OCI-LY7 (cell line): Measurements from ENCODE around the gene TYK2. TPM values are rescaled to one million over a fixed set of nuclear protein-coding genes. Genes with fewer than 3 reads are reported as not detected.

Experiments used
- BruUV-seq: library from RNA; stranded (reverse); fragments of 400-500 nt; replicated peaks from 2 replicates; lab custom pipeline; 2021; lab: Mats Ljungman, UMichigan
- CTCF ChIA-PET: fragments of 300-600 bp; sonication (Branson Sonifier 250); formaldehyde crosslinking; loops from one replicate; lab custom pipeline; 2022; ENCODE audit warnings: antibody characterized with exemption; ENCODE audit not compliant: unreplicated experiment; lab: Charles Lee
- POLR2A ChIA-PET: fragments of 300-600 bp; sonication (Branson Sonifier 250); formaldehyde crosslinking; loops from one replicate; lab custom pipeline; 2022; ENCODE audit warnings: antibody characterized with exemption; lab: Charles Lee
- DNase-seq: peaks from one replicate; pipeline ENCODE4 v3.0.0-alpha.2; 2015; ENCODE audit warnings: low spot score
- H2AFZ ChIP-seq: fragments of 200-600 bp; sonication (generic), shearing (Covaris generic); 2 replicates; pipeline ENCODE4 v1.6.1; 2014; ENCODE audit warnings: mild to moderate bottlenecking, antibody characterized with exemption, low read length, moderate library complexity
- H3K27ac ChIP-seq: fragments of 200-600 bp; sonication (generic); 2 replicates; pipeline ENCODE4 v1.5.1; 2014; ENCODE audit warnings: mixed run types, low read depth, mild to moderate bottlenecking, moderate library complexity, low read length, inconsistent platforms; ENCODE audit not compliant: poor library complexity, severe bottlenecking
- H3K36me3 ChIP-seq: fragments of 200-600 bp; sonication (generic); 2 replicates; pipeline ENCODE4 v1.6.1; 2014; ENCODE audit warnings: mild to moderate bottlenecking, antibody characterized with exemption, low read length, moderate library complexity, mixed read lengths; ENCODE audit not compliant: insufficient read depth
- H3K4me1 ChIP-seq: fragments of 200-600 bp; sonication (generic); 2 replicates; pipeline ENCODE4 v1.5.1; 2014; ENCODE audit warnings: mild to moderate bottlenecking, low read length; ENCODE audit not compliant: insufficient read depth, poor library complexity, severe bottlenecking
- H3K4me2 ChIP-seq: fragments of 200-600 bp; sonication (generic); 2 replicates; pipeline ENCODE4 v1.6.1; 2014; ENCODE audit warnings: mild to moderate bottlenecking, low read length
- H3K4me3 ChIP-seq: fragments of 200-600 bp; sonication (generic); 2 replicates; pipeline ENCODE4 v1.5.1; 2014; ENCODE audit warnings: mild to moderate bottlenecking, low read depth, low read length; ENCODE audit not compliant: poor library complexity, severe bottlenecking
- H3K79me2 ChIP-seq: fragments of 200-600 bp; sonication (generic); 2 replicates; pipeline ENCODE4 v1.6.1; 2016; ENCODE audit warnings: low read depth, mild to moderate bottlenecking, low read length, moderate library complexity, mixed read lengths; ENCODE audit not compliant: insufficient read depth
- H3K9me2 ChIP-seq: fragments of 200-600 bp; sonication (generic); 2 replicates; pipeline ENCODE4 v1.6.1; 2016; ENCODE audit warnings: mild to moderate bottlenecking, low read length, mixed read lengths; ENCODE audit not compliant: insufficient read depth
- H3K9me3 ChIP-seq: fragments of 200-600 bp; sonication (generic); 2 replicates; pipeline ENCODE4 v1.6.1; 2014; ENCODE audit warnings: mild to moderate bottlenecking, mixed run types, low read length, mixed read lengths
- H4K20me1 ChIP-seq: fragments of 200-600 bp; sonication (generic); 2 replicates; pipeline ENCODE4 v1.6.1; 2014; ENCODE audit warnings: mild to moderate bottlenecking, antibody characterized with exemption, low read length, moderate library complexity, mixed read lengths; ENCODE audit not compliant: insufficient read depth
- CTCF ChIP-seq: fragments of 200-600 bp; sonication (generic); conservative IDR thresholded peaks from 2 replicates; pipeline ENCODE4 v1.5.1; 2014; ENCODE audit warnings: mild to moderate bottlenecking, antibody characterized with exemption, low read length, moderate library complexity, mixed read lengths
- EZH2phosphoT487 ChIP-seq: fragments of 200-600 bp; sonication (generic); IDR thresholded peaks from 2 replicates; pipeline ENCODE4 v1.6.1; 2018; ENCODE audit warnings: low read depth, borderline replicate concordance, mild to moderate bottlenecking, mixed run types, antibody characterized with exemption, low read length, moderate library complexity, mixed read lengths
- intact Hi-C: fragments of 100-400 bp; cut with micrococcal nuclease; formaldehyde crosslinking; loops from one replicate; pipeline ENCODE4 v1.10.0; 2022; ENCODE audit not compliant: unreplicated experiment
- total RNA-seq, 2 experiments: library from RNA; depleted of rRNA in 1 of 2; stranded (reverse); fragments of >200 nt in 1 of 2; shearing (Covaris generic) in 1 of 2; gene quantifications; 2 replicates each; pipeline ENCODE4 v1.2.3, GENCODE V29; 2014 to 2022

The TYK2 gene
- total RNA-seq, 2 experiments from 2014 or later = 185 to 216 TPM

GRCh38 chr19:10333758-10334587 is 46.4 kb downstream of the TYK2 start:
- H3K4me3 ChIP-seq = peak overlapping the region; percentile 83
- TSS peak; percentile 82 for BruUV-seq
- peaks cover 37% of the 10 kb centered on the region for H3K4me1 ChIP-seq
- H3K79me2 ChIP-seq = peaks cover 30% of the 10 kb centered on the region
- H3K9me3 ChIP-seq = no peaks in the 10 kb centered on the region
- intact Hi-C loops = loop anchor here (2.0 to 10.0 kb wide), 3 partner anchors 47 to 231 kb away; partner anchors contain the start of genes CDKN2D, KRI1 and TYK2
- H3K27ac ChIP-seq = peak overlapping the region; percentile 82
- no peak overlapping the region for H2AFZ ChIP-seq
- CTCF ChIA-PET = interaction anchor here (0.5 to 1.1 kb wide), 5 partner anchors 15 to 435 kb away, joined by 3 to 11 read pairs (median 6); partner anchors contain the start of gene TYK2
- POLR2A ChIA-PET = interaction anchor here (0.5 to 1.6 kb wide), 11 partner anchors 8 to 138 kb away, joined by 3 to 7 read pairs (median 4); partner anchors contain the start of genes ICAM1 and TYK2
- TF ChIP-seq CTCF = no peak
- no peak for TF ChIP-seq EZH2phosphoT487
- H3K4me2 ChIP-seq = peak overlapping the region; percentile 76
- H3K9me2 ChIP-seq = no peaks in the 10 kb centered on the region
- H3K36me3 ChIP-seq = peaks cover 35% of the 10 kb centered on the region
- H4K20me1 ChIP-seq = peaks cover 12% of the 10 kb centered on the region
- no peak for DNase-seq

- H3K4me1 ChIP-seq = peaks cover 29% of the 10 kb centered on the region
- no peaks in the 10 kb centered on the region for H3K9me2 ChIP-seq
- ChIA-PET CTCF (interaction anchor here (0.6 to 1.1 kb wide), 4 partner anchors 14 to 305 kb away, joined by 5 to 11 read pairs (median 6); partner anchors contain the start of gene TYK2), POLR2A (interaction anchor here (0.6 to 1.6 kb wide), 10 partner anchors 12 to 137 kb away, joined by 3 to 7 read pairs (median 4); partner anchors contain the start of genes ICAM1 and TYK2)
- no peak for TF ChIP-seq CTCF
- TF ChIP-seq EZH2phosphoT487 = no peak
- BruUV-seq = no TSS peak
- H4K20me1 ChIP-seq = peaks cover 12% of the 10 kb centered on the region
- DNase-seq = peak; percentile 99
- peaks cover 43% of the 10 kb centered on the region for H3K36me3 ChIP-seq
- peak within 1 kb of the TSS; percentile 83 for H3K4me3 ChIP-seq
- H2AFZ ChIP-seq = peak within 1 kb of the TSS; percentile 17; the same call in 1 of the 2 replicates
- intact Hi-C loops = loop anchor here (2.0 to 10.0 kb wide), 3 partner anchors 48 to 232 kb away; partner anchors contain the start of genes CDKN2D, KRI1 and TYK2
- H3K79me2 ChIP-seq = peaks cover 30% of the 10 kb centered on the region
- H3K27ac ChIP-seq = peak within 1 kb of the TSS; percentile 82
- H3K9me3 ChIP-seq = no peaks in the 10 kb centered on the region
- H3K4me2 ChIP-seq = peak within 1 kb of the TSS; percentile 97
Measured at GRCh38 chr19:10332965-10333757, 47.2 kb downstream of the TYK2 start, which contains the start of gene RAVER1. RAVER1 (minus strand) TSS chr19:10333529; CDS start chr19:10333507, 22 bp downstream.
